DMS114 treated with DMSO at 0.1 percent for 48 hours (cell line): ENCODE measurements around the gene DNASE1L2.

Experiments
- DNase-seq: peaks from one replicate; lab custom pipeline; 2025; ENCODE audit not compliant: unreplicated experiment; lab: John Stamatoyannopoulos, UW

The DNASE1L2 gene

GRCh38 chr16:2284797-2285576 is 48.7 kb downstream of the DNASE1L2 start:
- DNase-seq = no peak

- DNase-seq = no peak
Observed at GRCh38 chr16:2285731-2286191, 49.5 kb downstream of the DNASE1L2 start.

- no peak for DNase-seq
Observed at GRCh38 chr16:2286550-2286949, 50.3 kb downstream of the DNASE1L2 start.

GRCh38 chr16:2287916-2288547 is 51.8 kb downstream of the DNASE1L2 start:
- no peak for DNase-seq
